ENCODE data around the gene SH2B3.

Gene SH2B3

DNA sequence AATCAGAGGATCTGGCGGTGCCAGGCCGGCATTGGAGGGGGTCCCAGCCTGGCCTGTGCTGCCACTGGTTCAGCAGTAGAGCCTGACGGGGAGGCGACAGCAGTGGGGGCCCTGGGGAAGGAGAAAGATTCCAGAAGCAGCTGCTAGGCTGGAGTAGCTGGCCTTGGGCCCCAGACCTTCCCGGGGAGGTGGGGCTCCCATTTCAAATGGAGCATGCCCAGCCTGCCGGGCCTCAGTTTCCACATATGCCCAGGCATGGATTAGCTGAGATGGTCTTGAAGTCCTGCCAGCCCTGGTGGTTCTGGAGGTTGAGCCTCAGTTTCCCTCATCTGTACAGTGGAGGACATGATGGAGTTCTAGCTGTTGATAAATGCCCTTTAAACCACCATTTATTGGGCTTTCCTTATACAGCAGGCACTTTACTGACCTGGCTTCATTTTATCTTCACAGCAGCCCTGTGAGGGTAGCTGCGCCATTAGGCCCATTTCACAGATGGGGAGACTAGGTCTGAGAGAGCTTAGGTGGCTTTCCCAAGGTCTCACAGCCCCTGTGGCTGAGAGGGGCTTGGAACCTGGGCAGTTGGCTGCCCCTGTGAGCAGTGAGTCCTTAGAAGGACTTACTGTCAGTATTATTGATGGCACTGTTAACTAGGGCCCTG lies 21.8 kb downstream of the SH2B3 start:
- DNase-seq (ENCODE audit: low read depth in 3 of 3): no peak

DNA sequence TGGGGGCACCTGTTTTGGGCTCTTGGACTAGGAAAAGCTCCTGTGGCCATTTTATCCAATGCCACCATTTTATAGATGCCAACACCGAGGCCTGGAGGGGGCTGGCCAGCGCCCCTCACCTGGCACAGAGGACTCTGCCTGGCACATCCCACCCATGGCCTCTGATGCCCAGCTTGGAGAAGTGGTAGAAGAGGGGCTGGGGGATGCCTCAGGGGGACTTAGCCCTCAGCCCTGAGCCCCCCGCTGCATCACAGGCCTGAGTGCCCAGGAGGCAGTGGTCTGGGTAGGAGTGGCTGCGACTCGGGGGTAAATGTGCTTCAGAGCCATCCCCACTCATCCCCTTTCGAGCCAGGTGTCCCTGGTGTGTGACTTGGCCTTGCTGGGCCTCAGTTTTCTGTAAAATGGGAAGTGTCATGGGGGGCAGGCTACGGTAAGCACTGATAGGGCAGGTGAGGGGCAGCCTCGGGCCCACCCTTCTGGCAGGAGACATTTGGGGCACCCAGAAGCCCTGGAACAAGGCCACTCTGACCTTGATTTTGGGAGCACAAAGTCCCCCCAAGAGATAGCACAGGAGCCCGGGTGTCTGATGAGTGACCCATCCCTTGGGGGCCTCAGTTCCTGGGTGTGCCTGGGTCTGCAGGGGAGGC lies 22.5 kb downstream of the SH2B3 start:
- DNase-seq (ENCODE audit: low read depth in 3 of 3): no peak

- DNase-seq (ENCODE audit: low read depth in 3 of 3): no peak
Measured at GRCh38 chr12:111428728-111429175, 23.0 kb downstream of the SH2B3 start.

DNA sequence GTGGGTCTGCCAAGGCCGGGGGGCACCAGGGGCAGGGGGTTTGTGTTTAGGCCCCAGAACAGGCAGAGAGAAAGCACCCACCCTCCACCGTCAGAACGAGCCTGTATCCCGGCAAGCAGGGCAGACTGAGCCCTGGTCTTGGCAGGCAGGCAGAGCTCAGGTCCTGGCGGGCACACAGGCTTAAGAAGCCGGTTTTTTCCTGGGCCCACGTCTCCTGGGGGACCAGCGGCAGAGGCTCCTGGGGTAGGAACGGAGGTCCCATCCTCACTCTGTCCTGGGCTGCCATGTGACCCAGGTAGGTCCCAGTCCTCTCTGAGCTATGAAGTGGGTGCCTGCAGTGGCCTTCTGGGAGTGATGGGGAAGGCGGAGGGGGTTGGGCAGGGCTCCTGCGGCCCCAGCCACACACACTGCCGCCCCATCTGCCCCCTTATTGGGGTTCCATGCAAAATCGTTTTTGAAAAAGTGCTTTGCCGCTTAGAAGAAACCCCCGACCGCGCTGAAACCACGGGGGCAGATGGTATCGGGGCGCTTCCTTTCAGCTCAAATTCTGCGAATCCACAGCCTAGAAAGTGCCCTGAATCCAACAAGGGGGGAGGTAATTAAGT lies 24.2 kb downstream of the SH2B3 start:
- DNase-seq (ENCODE audit: low read depth in 3 of 3): no peak

GRCh38 chr12:111430433-111431353 lies 25.0 kb downstream of the SH2B3 start:
- DNase-seq (ENCODE audit: low read depth in 3 of 3): no peak

DNA sequence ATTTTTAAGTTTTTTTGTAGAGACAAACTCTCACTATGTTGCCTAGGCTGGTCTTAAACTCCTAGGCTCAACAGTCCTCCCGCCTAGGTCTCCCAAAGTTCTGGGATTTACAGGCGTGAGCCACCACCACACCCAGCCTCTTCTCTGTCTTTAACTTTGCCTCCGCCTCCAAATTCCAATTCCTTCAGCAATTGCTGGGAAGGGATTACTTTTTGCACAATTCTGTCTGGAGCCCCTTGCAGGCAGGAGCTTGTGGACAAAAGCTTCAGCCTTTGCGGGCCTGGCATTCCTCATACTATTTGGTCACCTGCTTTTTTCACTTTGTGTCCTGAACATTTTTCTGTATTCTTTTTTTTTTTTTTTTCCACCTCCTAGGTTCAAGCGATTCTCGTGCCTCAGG lies 26.0 kb downstream of the SH2B3 start:
- no peak for DNase-seq (ENCODE audit: low read depth in 3 of 3)

DNA sequence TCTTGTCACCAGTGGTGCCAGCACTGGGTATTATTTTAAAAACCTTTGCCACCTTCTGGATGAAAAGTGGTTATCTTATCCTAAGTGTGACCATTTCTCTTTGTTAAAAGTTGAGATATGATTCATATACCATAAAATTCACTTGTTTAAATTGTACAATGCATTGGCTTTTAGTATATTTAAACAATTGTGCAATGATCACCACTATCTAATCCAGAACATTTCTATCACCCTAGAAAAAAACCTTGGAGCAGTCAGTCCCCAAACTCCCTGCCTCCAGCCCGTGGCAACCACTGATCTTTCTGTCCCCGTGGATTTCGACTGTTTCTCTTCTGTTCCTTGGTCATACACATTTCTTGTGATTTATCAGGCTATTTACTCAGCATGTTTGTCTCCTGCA lies 28.3 kb downstream of the SH2B3 start:
- DNase-seq (ENCODE audit: low read depth in 3 of 3): no peak

GRCh38 chr12:111434680-111435338 lies 29.1 kb downstream of the SH2B3 start:
- DNase-seq (ENCODE audit: low read depth in 3 of 3): peak; percentile 68 to 71 (median 69)

- no peak for DNase-seq (ENCODE audit: low read depth in 3 of 3)
Measured at GRCh38 chr12:111435661-111436201, 30.0 kb downstream of the SH2B3 start.

GRCh38 chr12:111436266-111436665 lies 30.5 kb downstream of the SH2B3 start:
- DNase-seq (ENCODE audit: low read depth in 3 of 3): no peak

- DNase-seq (ENCODE audit: low read depth in 3 of 3): no peak
Measured at GRCh38 chr12:111436811-111437210, 31.1 kb downstream of the SH2B3 start.

- DNase-seq (ENCODE audit: low read depth in 3 of 3): no peak
Measured at GRCh38 chr12:111437816-111438454, 32.2 kb downstream of the SH2B3 start.

DNA sequence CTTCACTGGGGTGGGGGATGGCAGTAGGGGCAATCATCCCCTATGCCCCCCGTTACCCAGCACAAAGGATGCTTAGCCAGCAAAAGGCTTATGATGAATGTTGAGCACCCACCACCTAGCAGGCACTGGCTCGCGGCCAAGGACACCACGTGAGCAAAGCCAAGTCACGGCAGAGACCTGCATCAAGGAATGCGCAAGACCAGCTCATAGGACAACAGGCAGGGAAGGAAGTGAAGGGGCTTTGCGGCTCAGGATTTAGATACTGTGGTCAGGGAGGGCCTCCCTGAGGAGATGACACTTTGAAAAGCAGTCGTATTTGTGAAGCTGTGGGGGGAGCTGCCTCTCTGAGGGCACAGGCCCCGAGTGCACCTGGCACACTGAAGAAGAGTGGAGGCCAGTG lies 32.8 kb downstream of the SH2B3 start:
- DNase-seq (ENCODE audit: low read depth in 3 of 3): no peak

DNA sequence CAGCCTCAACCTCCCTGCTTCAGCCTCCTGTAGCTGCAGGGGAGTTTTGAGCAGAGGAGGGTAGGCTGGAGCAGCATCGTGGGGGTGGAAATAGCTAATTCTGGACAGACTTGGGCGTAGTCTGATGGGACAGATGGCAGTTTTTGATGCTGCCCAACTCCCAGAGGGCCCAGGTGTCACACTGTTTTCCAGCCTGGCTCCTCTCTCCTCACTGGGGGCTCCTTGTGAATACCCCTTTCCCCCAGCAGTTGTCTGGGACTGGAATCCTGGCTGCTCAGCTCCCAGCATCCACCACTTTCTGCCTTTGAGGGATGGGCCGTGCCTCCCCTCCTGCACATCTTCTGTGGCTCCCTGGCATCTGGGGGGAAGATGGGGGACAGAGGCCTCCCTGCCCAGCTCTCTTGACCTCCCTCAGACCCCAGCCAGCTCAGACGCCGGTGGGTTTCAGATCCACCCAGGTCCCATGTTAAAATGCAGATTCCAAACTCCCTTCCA lies 34.0 kb downstream of the SH2B3 start:
- no peak for DNase-seq (ENCODE audit: low read depth in 3 of 3)

DNA sequence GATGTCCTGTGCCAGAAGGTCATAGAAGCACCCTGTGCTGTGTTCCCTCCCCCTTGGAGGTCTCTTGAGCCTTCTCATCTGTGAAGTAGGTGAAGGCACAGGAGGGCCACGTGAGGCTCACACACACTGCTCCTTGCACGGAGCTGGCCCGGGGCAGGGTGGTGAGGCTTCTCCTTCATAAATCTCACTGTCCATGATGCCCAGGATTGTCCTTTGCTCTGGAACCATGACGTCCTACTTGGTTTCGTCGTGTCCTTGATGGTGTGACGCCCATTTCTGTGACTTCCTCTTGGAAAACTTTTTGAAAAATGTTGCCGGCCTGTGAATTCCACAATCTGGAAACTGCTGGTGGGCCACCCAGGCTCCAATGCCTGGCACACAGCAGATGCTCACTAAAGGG lies 34.4 kb downstream of the SH2B3 start:
- no peak for DNase-seq (ENCODE audit: low read depth in 3 of 3)

- DNase-seq (ENCODE audit: low read depth in 3 of 3): no peak
Measured at GRCh38 chr12:111440631-111441030, 34.9 kb downstream of the SH2B3 start.

DNA sequence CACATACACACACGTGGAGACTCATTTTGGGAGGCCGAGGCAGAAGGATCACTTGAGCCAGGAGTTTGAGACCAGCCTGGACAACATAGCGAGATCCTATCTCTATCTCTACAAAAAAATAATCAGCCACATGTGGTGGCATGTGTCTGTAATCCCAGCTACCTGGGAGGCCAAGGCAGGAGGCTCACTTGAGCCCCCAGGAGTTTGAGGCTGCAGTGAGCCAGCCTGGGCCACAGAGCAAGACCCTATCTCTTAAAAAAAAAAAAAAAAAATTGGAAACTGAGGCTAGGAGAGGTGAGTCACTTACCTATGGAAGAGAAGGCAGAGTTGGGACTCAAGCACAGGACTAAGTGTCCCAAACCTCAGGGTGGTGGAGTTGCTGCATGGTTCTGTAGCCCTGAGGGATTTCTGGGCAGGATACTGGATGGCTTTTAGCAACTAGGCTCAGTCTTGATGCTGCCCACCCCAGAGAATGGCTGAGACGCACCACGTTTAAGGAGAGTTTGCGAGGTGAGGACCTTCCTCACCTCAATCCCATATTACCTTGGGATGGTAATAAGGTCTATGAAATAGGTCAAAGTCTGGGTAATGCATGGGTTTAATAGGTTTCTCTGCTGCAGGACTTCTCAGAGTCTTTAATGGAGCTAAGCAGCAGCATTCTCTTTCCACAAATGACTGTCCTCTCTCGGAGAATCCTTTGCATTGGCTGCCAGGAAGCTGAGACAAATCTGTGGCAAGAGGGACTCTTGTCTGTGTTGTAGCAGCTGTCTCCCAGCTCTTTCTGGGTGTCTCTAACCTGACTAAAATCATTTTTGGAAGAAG lies 35.6 kb downstream of the SH2B3 start:
- DNase-seq (ENCODE audit: low read depth in 3 of 3): no peak

DNA sequence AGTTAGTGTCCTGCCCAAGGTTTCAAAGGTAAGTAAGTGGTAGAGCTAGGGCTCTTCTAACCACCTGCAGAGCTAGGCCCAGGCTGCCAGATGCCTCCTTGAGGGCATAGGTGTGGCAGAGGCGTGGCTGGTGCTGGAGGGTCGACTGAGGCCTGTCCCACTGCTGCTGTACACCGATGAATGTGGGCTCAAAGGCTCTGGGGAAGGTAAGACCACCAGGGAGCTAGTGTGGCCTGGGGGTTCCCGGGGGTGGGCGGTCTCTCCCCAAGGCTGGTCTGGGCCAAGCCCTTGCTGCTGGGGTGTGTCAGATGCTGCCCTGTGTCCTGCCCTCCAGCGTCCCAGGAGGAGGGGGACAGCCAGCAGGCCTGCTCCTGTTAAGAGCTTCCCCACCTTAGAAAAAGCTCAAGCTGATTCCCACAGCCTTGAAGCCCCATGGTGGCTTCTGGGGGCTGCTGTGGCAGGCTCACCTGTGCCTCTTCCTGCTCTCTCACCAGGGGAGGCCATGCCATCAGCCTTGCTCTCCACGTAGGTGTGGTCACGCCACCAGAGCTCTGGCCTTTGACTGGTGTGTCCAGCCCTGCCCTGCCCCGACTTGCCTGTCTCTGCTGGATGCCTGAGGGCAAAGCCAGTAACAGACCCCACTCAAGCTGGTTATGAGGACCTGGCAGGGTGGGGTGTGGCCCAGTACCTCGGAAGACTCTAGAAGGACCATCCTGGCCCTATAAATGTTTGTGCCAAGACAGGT lies 36.8 kb downstream of the SH2B3 start:
- no peak for DNase-seq (ENCODE audit: low read depth in 3 of 3)

DNA sequence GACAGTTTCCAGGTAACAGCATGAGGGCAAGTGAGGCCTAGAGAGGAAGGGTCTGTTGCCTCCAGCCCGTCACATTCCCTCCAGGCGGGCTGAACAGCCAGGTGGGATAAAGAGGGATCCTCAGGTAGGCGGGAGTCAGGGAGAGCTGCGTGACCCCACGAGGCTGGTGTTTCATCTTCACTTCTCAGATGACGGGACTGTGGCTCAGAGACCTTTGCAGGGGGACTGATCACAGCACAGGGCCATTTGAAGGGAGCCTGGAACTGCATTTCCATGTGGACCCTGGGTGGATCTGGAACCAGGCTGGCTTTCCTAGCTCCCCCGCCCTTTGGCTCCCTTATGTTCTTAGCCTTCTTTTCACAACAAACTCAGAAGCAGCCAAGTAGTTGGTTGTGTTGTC lies 37.4 kb downstream of the SH2B3 start:
- DNase-seq (ENCODE audit: low read depth in 3 of 3): no peak

Measured in stimulated activated CD4-positive, alpha-beta T cell treated with anti-CD3 and anti-CD28 coated beads, TNF-alpha, amount 100 ng/mL, for 48 hours (primary cell).